GM18520 (cell line): Measurements from ENCODE around the gene EGF.

ENCODE experiments used
- ATAC-seq: cut with Tn5 transposase; IDR thresholded peaks from one replicate; pipeline ENCODE4 v1.9.1; 2021; ENCODE audit not compliant: unreplicated experiment

Gene EGF

GRCh38 chr4:109989618-109990017, 76.9 kb downstream of the EGF start:
- ATAC-seq = no peak

GRCh38 chr4:109990261-109991257, 77.9 kb downstream of the EGF start:
- peak; percentile 47 for ATAC-seq

GRCh38 chr4:109993116-109993515, 80.4 kb downstream of the EGF start:
- no peak for ATAC-seq

DNA sequence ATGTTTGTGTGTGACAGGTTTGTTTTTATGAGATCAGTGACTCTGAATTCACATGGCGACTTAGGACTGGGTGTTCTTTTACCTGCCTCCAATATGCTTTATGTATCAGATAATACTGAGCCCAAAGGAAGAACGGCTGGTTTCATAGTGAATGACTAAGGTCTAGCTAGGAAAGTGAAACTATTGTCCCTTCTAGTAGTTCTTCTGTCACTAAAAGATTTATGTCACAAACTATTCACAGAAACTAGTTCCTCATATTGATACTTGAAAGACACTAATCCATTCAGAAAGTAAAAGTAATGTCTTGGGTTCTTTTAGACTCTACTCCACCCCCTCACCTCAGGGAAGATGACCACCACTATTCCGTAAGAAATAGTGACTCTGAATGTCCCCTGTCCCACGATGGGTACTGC, 81.7 kb downstream of the EGF start:
- peak; percentile 84 for ATAC-seq

GRCh38 chr4:109996526-109996925, 83.8 kb downstream of the EGF start:
- no peak for ATAC-seq

GRCh38 chr4:109998867-109999584, 86.3 kb downstream of the EGF start:
- ATAC-seq = peak; percentile 25

- ATAC-seq = no peak
Observed at GRCh38 chr4:109999585-109999912, 86.9 kb downstream of the EGF start.

GRCh38 chr4:110002326-110002725, 89.6 kb downstream of the EGF start:
- ATAC-seq = no peak

DNA sequence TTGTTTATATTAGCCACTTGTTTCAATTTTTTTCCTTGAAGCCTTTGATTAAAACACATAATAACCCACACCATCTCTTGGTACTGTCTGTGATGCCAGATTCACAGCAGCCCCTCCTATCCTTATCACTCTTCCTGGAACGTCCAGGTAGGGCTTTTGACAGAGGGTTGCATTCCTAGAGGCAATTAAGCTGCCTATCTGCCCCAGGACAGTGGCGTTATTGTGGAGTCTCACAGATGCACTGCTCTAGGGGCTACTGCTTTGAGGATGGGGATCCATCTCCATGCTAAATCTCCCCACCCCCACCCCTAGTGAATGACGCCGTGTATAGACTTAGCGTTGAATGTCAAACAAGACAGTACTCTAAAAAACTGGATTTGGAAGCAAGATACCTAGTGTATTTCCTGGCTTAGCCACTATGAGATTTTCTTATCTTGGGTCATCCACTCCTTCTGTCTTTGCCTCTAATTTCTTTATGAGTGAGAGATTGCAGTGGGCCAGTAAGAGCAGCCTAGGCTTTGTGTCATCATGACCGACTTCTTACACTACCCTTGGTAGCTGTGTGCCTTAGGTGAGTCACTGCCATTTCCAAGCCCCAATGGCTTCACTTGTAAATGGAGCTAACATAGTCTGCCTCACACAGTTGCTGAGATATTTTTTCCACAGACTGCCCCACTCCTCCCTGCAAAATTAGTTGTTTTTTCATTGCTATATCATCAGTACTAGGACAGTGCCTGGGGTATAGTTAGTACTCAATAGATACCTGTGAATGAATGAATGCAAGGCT, 90.9 kb downstream of the EGF start:
- ATAC-seq = no peak

- ATAC-seq = no peak
Observed at GRCh38 chr4:110004556-110004955, 91.9 kb downstream of the EGF start.

- peak; percentile 66 for ATAC-seq
Observed at GRCh38 chr4:110005461-110006056, 92.9 kb downstream of the EGF start.

- no peak for ATAC-seq
Observed at GRCh38 chr4:110007217-110007616, 94.5 kb downstream of the EGF start.

GRCh38 chr4:110008540-110008939, 95.9 kb downstream of the EGF start:
- ATAC-seq = no peak

DNA sequence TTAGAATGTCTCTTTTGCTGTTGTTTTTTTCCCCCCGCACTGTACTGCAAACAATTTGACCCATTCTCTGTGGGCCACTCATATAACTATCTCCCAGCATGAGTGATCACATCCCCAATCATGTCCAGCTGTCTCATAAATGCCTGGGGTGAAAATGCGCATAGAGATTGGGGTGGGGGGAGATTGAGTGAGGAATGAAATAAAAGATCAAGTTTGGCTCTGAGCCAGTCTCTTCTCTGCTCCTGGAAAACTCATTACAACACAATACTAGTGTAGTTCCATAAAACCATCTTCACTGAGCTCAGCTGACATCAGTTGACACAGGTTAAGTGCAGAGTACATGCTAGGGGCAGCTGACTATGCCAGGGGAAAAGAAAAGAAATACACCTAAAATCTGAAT, 96.9 kb downstream of the EGF start:
- ATAC-seq = no peak

DNA sequence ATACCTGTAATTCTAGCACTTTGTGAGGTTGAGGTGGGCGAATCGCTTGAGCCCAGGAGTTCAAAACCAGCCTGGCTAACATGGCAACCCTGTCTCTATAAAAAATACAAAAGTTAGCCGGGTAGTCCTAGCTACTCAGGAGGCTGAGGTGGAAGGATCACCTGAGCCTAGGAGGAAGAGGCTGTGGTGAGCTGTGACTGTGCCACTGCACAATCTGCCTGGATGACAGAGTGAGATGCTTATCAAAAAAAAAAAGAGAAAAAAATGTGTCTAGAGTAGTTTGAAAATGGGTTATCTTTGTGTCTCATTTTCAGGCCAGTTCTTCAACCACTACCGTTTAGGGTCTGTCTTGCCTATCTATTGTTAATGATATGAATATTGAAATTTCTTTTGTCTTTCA, 98.1 kb downstream of the EGF start:
- ATAC-seq = no peak

GRCh38 chr4:110012917-110013316, 100.2 kb downstream of the EGF start:
- no peak for ATAC-seq

DNA sequence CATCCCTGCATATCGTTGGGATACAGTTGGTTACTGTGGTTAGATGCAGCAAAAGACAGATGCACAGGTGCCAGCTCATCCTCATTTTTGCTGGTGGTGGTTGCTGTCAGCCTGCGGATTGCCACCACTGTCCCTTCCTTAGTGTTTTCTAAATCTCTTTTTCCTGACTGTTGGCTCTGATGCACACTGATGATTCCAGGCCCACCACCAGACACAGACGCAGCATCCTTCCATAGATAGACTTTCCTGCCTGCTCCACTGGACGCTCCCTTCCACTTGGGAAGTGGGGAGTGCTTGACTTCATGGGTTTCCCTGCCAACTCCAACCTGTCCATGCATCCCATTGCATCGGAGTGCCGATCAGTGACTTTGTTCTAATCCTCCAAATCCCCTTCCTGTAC, 101.5 kb downstream of the EGF start:
- no peak for ATAC-seq

GRCh38 chr4:110019153-110019552, 106.5 kb downstream of the EGF start:
- no peak for ATAC-seq

- no peak for ATAC-seq
Observed at GRCh38 chr4:110020139-110020538, 107.5 kb downstream of the EGF start.

DNA sequence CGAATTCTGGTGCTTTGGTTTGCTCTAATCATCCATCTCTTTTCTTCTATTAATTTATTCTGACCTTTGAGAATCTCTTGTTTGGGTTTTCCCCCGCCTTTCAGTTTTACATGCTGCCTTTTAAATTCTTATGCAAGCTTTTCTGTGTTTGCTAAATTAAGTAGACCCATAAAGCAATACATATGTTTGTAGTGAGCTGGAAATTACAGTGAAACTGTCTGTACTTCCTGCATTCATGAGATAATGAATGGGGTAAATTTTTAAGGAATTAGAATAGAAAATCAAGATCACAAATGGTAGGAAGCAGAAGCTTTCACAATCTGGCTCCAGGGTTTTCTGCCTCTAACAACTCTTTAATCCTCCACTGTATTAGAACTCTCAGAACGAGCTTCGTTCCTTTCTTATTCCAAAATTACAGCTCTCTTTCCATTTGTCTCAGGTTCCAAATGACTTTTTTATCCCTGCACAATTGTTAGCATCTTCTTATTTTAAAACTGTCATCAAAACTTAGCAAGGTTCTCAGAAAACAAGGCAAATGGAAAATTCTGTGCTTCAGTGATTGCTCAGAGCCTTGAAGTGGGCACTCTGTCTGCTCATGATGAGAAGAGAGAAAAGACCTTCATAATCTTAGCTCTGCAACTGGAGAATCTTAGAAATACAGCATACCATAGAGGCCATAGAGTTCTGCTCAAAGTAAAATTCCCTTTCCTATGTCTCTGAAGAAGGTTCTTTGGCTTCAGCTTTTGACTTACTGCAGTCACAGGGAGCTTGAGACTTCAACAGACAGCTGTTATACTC, 108.2 kb downstream of the EGF start:
- ATAC-seq = no peak
